HG02678 (cell line): ENCODE data around the gene PRKACA.
"Not testable (repeated sequence)": the region's sequence is repeated elsewhere in the genome, so short reads cannot be mapped to it uniquely, and the experiment has no call there.

Source experiments
- ATAC-seq: cut with Tn5 transposase; IDR thresholded peaks from one replicate; pipeline ENCODE4 v1.9.1; 2021; ENCODE audit warnings: mild to moderate bottlenecking, moderate library complexity; ENCODE audit not compliant: unreplicated experiment

The PRKACA gene

DNA sequence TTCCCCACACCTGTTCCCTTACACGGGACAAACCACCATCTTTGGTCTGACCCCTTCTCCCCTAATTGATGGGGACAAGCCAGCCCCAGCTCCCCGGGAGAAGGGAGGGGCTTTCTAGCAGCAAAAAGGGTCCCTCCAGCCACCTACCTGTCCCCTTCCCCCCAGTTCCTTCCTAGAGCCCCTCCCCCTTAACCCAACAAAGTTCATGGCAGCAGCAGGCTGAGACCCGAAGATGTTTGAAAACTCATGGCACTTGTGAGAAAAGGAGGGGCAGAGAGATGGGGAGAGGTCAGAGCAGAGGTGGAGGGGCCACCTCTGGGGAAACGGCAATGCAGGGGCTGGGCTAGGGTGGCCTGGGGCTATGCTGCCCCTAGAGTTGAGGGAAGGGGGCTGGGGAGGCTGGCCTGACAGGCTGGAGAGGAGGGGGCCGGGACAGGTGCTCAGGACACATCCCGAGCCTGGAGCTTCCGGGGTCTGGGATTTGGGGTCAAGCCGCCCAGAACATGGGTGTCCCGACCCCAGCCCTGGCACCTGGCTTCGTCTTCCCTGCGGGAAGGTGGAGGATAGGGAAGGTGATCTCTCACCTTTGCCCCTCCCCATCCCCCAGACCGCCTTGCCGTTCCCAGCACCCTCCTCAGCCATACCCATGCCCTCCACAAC lies 31.3 kb upstream of the PRKACA start:
- no peak for ATAC-seq

DNA sequence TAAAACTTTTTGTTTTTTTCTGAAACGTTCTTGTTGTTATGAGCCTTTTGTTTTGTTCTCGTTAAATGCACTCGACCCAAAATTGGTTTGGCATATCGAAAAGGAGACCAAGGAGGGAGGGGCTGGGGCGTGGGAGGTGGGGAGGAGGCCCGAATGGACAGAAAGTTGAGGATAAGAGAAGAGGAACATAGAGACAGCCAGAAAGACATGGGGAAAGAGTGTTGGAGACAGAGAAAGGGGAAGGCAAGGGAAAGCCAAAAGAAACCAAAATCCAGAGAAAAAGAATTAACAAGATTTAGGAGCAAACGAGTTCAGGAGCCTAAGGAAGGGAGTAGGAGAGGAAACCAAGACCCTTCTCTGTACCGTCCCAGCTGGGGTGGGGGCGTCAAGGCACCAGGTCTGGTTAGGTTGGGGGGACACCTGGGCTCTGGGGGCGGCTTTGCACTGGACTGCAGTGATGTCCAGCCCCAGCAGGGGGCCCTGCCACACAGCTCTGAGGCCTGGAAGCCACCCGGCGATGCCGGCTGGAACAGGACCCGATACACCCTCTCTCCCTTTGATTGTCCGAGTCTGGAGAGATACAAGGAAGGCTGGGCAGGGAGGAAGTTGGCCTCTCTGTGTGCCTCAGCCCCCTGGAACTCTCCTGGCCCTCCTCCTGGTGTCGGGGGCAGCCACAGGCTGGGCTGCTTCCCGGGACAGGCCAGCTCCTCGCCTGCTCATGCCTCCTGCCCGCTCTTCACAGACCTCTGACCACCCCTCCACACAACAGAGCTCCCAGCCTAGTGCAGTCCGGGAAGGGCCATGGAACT lies 30.4 kb upstream of the PRKACA start:
- ATAC-seq, result no peak

DNA sequence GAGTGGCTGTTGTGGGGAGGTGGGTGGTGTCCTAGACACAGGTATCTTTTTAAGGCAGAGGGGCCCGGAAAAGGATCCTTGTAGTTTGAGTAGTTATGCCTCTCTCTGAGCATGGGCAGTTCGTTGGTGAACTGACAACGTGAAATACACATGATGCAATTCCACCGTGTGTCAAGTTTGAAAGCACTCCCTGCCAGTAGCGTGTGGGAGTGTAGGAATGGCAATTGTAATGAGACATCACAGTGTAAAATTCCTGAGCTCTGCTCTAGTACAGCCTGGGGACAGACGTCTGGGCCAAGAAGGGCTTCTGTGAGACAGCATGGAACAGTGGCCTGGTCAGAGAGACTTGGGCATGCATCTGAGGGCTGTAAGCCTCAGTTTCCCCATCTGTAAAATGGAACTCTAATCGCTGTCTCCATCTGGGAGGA lies 29.2 kb upstream of the PRKACA start:
- no peak for ATAC-seq

DNA sequence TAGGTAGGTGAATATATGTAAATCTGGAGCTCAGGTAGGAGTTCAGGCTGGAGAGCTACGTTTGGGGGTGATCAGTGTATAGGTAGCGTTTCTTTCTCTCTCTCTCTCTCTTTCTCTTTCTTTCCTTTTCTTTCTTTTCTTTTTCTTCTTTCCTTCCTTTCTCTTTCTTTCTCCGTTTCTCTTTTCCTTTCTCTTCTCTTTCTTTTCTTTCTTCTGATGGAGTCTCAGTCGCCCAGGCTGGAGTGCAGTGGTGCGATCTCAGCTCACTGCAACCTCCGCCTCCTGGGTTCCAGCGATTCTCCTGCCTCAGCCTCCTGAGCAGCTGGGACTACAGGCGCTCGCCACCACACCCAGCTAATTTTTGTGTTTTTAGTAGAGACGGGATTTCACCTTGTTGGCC lies 28.6 kb upstream of the PRKACA start:
- ATAC-seq, result not testable (repeated sequence)

DNA sequence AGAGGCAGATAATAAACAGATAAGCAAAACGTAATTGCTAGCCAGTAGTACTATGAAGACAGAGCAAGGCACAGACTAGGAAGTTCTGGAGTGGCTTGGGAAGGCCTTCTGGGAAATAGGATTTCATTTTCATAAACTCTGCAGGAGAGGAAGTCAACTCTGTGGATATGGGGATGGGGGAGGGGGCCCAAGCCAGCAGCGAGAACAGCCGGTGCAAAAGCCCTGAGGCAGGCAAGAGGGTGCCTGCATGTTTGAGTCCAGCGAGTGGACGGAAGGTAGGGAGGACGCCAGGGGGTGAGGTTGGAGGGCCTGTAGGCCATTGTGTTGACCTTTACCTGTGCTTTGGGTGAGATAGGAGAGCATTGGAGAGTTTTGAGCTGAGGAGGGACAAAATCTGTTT lies 27.8 kb upstream of the PRKACA start:
- no peak for ATAC-seq

DNA sequence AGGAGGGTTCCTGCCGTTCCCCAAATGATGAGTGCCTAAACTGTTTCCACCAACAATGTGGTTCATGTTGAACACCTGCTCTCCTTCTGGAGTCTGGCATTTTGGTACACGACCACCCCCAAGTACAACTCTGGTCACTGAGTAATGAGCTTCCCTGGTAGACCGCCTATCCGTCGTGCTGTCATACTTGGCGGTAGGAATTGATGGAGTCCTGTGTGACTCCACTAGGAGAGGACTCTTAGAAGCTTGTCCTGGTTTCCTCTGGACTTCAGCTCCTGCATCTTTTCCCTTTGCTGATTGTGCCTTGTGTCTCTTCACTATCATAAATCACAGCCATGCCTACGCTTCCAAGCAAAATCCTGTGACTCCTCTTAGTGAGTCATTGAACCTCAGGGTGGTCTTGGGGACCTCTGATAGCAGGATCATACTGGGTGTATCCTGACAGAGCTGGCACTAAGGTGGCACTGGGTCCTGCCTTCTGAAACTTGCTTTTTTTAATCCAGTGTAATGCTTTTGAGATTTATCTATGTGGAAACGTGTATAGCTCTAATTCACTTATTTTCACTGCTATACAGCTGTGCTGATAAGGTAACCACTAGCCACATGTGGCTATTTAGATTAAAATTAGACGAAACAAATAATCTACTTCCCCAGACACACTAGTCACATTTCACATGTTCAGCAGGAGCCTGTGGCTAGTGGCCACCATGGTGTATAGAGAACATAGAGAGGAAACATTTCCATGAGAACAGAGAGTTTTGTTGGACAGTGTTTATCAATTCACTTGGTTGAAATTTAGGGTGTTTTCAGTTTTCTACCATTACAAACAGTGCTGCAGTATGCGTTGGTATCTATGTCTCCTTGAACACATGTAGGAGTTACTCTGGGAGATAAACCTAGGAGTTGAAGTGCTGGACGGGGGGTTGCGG lies 25.0 kb upstream of the PRKACA start:
- ATAC-seq, result no peak

DNA sequence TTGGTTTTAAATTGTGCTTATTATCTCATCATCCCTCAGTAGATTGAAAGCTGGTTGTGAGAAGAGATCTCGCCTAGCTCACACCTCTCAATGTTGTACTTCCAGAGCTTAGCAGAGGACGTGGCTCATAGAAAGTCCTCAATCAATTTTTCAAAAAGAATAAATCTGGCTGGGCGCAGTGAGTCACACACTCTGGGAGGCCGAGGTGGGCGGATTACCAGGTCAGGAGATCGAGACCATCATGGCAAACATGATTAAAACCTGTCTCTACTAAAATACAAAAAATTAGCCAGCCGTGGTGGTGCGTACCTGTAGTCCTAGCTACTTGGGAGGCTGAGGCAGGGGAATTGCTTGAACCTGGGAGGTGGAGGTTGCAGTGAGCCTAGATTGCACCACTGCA lies 23.5 kb upstream of the PRKACA start:
- ATAC-seq, result no peak

DNA sequence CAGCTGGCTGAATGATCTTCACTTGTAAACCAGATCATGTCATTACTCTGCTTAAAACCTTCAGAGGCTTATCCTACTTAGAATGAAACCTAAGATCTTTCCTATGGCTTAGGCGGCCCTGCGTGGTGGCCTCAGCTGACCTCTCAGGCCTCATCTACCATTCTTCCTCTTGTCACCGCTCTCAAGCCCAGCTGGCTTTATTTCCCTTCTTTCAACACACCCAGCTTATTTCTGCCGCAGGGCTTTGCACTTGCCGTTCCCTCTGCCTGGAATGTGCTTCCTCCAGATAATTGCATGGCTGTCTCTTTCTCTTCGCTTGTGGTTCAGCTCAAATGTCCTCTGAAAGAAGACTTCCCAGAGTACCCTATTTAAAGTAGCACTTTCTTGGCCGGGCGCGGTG lies 22.4 kb upstream of the PRKACA start:
- ATAC-seq, result no peak

DNA sequence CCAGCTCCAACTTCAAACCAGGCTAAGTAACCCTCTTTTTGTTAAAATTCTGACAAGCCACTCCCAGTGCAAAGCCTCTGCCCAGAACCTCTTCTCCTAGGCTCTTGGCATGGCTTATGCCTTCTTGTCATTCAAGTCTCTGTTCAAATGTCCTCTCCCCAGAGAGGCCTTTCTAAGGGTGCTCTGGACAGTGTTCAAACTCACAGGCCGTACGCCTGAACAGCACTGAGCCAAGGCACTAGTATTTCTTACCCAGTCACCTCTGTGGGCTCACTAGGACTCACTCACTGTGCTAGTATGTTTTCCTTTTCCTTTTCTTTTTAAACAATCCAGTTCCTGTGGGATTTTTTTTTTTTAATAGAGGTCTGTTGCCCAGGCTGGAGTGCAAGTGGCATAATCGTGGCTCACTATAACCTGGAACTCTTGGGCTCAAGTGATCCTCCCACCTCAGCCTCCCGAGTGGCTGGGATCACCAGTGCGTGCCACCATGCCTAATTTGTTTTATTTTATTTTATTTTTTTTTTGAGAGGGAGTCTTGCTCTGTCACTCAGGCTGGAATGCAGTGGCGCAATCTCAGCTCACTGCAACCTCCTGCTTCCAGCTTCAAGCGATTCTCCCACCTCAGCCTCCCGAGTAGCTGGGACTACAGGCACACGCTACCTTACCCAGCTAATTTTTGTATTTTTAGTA lies 21.2 kb upstream of the PRKACA start:
- no peak for ATAC-seq

DNA sequence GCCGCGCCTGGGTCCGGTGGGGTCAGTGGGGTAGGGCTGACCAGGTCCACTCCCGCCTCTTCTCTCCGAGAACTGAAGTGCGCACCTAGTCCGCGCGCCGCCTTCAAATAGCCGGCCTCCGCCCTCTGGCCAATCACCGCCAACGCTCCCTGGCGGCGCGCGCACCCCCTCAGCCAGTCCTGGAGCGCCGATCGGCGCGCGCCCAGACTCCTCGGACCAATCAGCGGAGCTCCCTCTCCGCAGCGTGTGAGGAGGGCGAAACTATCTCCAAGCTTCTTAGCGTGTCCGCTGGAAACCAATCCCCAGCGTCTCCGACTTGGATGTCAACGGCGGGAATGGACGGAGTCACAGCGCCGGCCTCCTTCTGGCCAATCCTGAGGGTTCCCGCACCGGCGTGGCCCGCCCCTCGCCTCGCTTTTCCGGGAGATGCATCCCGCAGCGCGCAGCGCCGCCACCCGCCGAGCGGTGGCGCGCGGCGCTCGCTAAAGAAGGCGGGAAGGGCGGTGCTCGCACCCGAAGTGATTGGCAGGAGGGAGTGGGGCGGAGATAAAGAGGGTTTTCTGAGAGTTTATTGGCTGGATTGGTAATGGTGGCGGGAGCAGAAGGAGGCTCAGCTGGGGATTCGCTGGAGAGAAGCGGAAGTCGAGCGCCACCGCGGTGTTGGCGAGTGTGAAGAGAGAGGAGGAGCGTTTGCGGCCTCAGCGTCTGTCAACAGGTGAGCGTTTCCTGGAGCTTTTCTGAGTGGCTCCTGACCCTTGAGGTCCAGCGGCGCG lies 19.1 kb upstream of the PRKACA start, which contains the start of gene ASF1B:
TSS of gene ASF1B (minus strand) at position 81 of the 773 bp plus-strand sequence. CDS start 133 bp downstream, outside the sequence.
- ATAC-seq, result peak; percentile 82

DNA sequence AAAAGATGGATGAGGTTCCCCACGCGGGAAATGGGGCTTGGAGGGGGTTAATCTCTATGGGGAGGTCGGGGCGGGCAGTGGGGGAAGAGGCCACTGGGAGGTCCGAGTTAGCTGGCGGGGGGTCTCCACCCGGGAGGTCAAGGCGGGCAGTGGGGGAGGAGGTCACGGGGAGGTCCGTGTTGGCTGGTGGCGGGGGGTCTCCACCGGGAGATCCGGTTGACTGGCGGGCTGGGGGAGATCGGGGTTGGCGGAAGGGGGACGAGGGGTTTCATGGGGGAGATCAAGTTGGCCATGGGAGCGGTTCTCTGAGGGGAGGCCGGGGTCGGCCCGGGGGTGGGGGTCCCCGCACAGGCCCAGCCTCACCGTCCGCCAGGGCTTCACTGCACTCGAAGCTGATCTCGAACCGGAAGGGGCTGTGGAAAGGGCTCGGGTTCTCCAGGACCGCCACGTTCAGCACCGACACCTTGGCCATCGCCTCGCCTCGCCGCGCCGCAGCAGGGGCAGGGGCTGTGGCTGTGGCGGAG lies 18.5 kb upstream of the PRKACA start:
- ATAC-seq, result no peak

DNA sequence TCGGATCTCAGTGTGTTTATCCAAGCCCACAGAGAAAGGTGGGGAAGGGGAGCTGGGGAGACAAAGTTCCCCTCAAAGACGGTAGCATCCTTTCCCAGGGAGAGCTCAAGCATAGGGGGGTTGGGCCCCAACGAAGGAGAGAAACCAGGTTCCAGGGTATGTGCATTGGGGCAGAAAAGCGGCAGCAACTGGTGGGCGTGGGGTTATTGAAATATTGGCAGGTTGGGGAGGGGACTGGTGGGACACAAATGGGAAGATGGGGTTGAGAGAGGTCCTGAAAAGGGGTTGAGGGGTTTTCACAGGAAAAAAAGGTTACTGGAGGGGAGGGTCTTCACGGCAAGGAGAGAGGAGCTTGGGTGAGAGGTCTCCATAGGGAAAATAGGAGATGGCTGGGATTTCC lies 17.8 kb upstream of the PRKACA start:
- no peak for ATAC-seq

DNA sequence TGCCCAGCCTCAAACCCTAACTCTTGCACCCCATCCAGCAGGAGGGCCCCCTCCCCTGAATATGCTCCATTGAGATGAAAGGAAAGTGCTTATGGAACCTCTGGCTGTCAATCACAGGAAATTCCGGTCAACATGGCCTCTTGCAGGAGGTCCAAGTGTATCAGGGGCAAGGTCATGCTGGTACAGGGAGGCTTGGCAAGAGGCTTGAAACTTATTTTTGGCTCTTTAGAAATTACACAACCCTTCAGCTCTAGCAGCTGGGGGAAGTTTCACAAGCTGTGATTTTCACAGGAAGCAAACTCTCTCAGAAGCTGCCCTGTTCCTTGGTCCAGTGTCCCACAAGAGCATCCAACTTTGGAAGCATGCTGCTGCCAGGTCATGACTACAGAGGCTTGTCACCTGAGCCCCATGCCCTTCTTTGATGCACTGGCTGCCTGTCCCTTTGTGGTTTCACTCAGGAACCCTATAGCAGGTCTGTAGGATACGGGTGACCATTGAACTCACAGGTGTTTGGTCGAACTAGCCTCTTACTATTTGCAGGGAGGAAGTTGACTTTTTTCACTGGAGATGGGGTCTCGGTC lies 10.5 kb upstream of the PRKACA start:
- no peak for ATAC-seq

DNA sequence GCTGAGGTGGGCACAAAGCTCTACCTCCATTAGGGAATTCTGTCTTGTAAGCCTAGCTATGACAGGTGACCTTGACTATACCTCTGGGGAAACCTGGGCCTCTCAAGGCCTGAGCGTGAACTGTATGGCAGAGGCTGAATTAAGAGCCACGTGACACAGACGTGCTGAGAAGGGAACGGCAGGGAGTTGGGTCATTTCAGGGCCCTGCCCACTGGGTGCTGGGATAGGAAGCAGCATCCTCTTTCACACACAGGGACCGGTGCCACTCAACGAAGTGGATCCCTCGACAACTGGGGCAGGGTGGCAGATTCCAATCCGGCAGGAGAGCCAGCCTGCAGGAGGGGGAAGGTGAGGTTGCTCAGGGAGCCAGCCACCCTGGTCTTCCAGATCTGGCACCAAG lies 9.6 kb upstream of the PRKACA start:
- ATAC-seq, result no peak

DNA sequence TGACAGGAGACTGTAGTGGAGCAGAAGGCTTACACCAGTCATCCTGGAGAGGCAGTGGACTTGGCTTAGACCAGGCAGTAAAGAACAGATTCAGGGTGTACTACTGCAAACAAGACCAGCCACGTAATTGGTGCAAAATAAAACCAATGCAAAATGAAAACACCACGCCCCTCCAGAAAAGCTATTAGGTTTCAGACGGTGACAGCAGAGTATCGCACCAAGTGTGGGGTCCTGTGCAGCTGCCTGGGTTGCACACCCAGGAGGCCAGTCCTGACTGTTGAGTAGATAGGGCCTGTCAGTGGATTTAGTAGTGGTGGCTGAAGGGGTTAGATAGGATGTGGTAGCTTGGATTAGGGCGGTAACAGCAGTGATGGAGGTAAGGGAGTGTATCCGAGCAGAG lies 5.4 kb upstream of the PRKACA start:
- no peak for ATAC-seq

DNA sequence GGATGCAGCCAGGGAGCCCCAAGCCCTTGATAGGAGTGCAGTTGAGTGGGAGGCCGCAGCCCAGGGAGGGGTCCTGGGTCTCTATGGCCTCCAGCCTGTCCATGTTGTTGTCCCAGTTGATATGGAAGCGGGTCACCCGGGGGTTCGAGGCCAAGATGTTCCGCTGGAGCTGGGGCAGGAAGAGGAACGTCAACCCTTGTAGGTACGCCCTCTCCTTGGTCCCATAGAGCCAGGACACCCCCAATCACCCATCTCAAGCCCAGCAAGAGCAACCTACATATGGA lies 2.9 kb upstream of the PRKACA start:
- ATAC-seq, result no peak

DNA sequence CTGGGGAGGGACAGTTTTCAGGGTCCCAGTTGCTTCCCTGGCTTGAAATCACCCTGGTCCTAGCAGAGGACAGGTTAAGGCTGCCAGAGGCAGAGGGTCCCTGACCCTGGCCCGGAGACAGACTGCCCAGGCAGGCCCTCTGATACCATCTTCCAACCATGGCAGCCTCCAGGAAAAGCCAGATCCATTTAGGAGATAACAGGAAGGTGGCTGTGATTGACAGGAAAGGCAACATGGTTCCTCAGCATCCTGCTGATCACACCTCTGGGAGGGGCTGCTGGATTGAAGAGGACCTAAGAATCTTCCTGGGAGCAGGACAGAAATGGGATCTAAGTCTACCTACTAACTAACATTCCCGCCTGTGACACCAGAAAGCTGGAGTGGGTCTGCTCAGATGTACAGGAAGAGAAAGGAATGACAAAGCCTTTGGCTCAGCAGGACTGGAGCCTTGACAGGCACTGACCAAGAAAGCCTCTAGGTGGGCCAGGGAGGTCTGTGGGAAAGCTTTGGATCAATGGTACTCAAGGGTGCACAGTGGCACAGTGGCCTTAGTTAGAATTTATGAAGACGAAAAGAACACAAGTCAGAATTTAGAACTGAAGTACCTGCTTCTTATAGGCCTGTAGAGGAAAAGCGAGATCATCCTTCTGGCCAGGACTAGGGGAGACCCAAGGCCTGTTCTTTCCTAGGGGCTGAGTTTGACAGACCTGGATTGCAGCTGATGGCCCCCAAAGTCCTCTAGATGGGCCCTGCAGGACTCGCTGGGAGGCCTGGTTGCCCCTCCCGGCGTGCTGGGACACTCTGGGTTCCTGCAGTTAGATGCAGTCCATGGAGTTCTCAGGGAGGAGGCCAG lies 2.3 kb upstream of the PRKACA start:
- ATAC-seq, result no peak

DNA sequence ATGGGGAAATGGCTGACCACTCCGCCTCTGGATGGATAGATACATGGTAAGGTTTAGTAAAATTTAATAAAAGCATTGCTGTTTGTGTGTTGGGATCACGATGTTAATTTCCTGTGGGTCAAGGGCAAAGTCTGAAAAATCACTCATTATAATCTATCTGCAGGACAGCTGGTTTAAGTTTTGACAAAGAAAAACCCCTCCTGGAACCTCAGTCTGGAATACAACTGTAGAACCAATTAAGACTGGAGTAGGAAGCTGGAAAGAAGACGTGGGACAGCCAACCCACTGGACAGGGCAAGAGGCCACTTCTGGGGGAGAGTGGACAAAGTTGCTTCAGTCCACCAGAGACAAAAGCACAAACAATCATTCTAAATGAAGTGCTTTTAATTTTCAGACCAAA lies 1.6 kb upstream of the PRKACA start:
- no peak for ATAC-seq
